Measurements from ENCODE around the gene CRYAA. TPM values are rescaled to one million over a fixed set of nuclear protein-coding genes. Genes with fewer than 3 reads are reported as not detected.

The CRYAA gene
- polyA plus RNA-seq, 6 donors from 2014 or later: not detected

- Mint-ChIP-seq H3K4me1 (peaks cover 0 to 4% (median 0%) of the 10 kb centered on the region in 3 donors), H3K27me3 (peaks cover 11 to 29% (median 23%) of the 10 kb centered on the region in 3 donors), H3K9me3 (no peaks in the 10 kb centered on the region), H3K4me3 (no peak overlapping the region), H3K36me3 (no peaks in the 10 kb centered on the region), H3K27ac (no peak overlapping the region)
- ATAC-seq (ENCODE audit: low read depth in 2 of 2) (no peak), DNase-seq (no peak)
Measured at GRCh38 chr21:43211760-43212115, 42.9 kb downstream of the CRYAA start.

Other genes with a start within 250 kb of the CRYAA start
- not detected for gene ERVH48-1, start 243.4 kb upstream of the CRYAA start, polyA plus RNA-seq (ENCODE audit: low read depth in 6 of 6)
- 10 to 100 TPM; 10.8 to 29.5 (median 20.9) TPM for gene PKNOX1, start 194.4 kb upstream of the CRYAA start, polyA plus RNA-seq (ENCODE audit: low read depth in 6 of 6)
- gene CBS, start 93.2 kb upstream of the CRYAA start, polyA plus RNA-seq (ENCODE audit: low read depth in 6 of 6): under 1 TPM in 1 of 6 donors, not detected in 5; 0.17 TPM
- 10 to 100 TPM; 49.8 to 87.0 (median 75.0) TPM for gene U2AF1, start 61.4 kb upstream of the CRYAA start, polyA plus RNA-seq (ENCODE audit: low read depth in 6 of 6)

Measured in naive B cell (primary cell).